GM13977 (cell line): Measurements from ENCODE around the gene AFAP1L1.

Experiments used
- DNase-seq: peaks from one replicate; pipeline ENCODE4 v3.0.0; 2012; ENCODE audit warnings: low spot score
- in situ Hi-C: fragments of 300-500 bp; cut with MboI; formaldehyde crosslinking; loops from one replicate; pipeline ENCODE4 v1.12.0; 2022; ENCODE audit warnings: low sequenced_read_pairs, low pct_unique_long_range_greater_than_20kb, mixed read lengths, inconsistent platforms; ENCODE audit not compliant: unreplicated experiment
- TF ChIP-seq, protein P1 (sequence below): IDR thresholded peaks from 2 replicates; pipeline ENCODE4 v1.5.1; 2012; ENCODE audit warnings: mild to moderate bottlenecking, control low read depth; ENCODE audit not compliant: insufficient read depth; ENCODE audit errors: extremely low read depth, missing control alignments

Gene AFAP1L1

GRCh38 chr5:149282027-149282965 lies 10.6 kb downstream of the AFAP1L1 start:
- in situ Hi-C loops = no loop called here
- no peak for DNase-seq
- TF ChIP-seq, protein P1, sequence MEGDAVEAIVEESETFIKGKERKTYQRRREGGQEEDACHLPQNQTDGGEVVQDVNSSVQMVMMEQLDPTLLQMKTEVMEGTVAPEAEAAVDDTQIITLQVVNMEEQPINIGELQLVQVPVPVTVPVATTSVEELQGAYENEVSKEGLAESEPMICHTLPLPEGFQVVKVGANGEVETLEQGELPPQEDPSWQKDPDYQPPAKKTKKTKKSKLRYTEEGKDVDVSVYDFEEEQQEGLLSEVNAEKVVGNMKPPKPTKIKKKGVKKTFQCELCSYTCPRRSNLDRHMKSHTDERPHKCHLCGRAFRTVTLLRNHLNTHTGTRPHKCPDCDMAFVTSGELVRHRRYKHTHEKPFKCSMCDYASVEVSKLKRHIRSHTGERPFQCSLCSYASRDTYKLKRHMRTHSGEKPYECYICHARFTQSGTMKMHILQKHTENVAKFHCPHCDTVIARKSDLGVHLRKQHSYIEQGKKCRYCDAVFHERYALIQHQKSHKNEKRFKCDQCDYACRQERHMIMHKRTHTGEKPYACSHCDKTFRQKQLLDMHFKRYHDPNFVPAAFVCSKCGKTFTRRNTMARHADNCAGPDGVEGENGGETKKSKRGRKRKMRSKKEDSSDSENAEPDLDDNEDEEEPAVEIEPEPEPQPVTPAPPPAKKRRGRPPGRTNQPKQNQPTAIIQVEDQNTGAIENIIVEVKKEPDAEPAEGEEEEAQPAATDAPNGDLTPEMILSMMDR = no peak

GRCh38 chr5:149282966-149283332 lies 11.3 kb downstream of the AFAP1L1 start:
- TF ChIP-seq, protein P1 = no peak
- in situ Hi-C loops = no loop called here
- no peak for DNase-seq

- no peak for DNase-seq
- TF ChIP-seq, protein P1 = no peak
- in situ Hi-C loops = no loop called here
Measured at GRCh38 chr5:149283626-149284480, 12.2 kb downstream of the AFAP1L1 start.

- DNase-seq = no peak
- TF ChIP-seq, protein P1 = no peak
- in situ Hi-C loops = no loop called here
Measured at GRCh38 chr5:149284501-149284900, 12.8 kb downstream of the AFAP1L1 start.

DNA sequence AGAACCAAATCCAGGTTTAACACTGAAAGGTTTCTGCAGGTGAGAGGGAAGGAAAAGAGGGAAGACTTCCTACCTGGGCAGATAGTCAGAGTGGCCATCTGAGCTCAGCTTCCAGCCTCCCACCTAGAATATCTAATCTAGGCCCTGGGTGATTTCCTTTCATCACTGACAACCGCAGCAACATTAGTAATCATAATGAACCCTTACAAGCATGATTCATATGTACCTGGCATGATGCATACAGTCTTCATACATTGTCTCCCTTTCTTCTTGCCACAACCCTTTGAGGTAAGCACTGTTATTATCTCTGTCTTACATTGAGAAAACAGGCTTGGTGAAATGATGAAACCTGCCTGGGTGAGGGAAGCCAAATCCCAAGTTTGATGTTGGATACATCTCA lies 13.5 kb downstream of the AFAP1L1 start:
- no peak for DNase-seq
- in situ Hi-C loops = no loop called here
- TF ChIP-seq, protein P1 = no peak

- no peak for DNase-seq
- in situ Hi-C loops = no loop called here
- TF ChIP-seq, protein P1 = no peak
Measured at GRCh38 chr5:149288436-149288835, 16.8 kb downstream of the AFAP1L1 start.
